GM19395 (cell line): ENCODE results near the gene ATXN1.
"Not testable (repeated sequence)": the region's sequence is repeated elsewhere in the genome, so short reads cannot be mapped to it uniquely, and the experiment has no call there.

Experiments
- ATAC-seq: cut with Tn5 transposase; IDR thresholded peaks from one replicate; pipeline ENCODE4 v1.9.1; 2021; ENCODE audit warnings: mild to moderate bottlenecking, moderate library complexity; ENCODE audit not compliant: unreplicated experiment

Gene ATXN1

GRCh38 chr6:16725145-16725864 lies 36.0 kb downstream of the ATXN1 start:
- ATAC-seq: no peak

DNA sequence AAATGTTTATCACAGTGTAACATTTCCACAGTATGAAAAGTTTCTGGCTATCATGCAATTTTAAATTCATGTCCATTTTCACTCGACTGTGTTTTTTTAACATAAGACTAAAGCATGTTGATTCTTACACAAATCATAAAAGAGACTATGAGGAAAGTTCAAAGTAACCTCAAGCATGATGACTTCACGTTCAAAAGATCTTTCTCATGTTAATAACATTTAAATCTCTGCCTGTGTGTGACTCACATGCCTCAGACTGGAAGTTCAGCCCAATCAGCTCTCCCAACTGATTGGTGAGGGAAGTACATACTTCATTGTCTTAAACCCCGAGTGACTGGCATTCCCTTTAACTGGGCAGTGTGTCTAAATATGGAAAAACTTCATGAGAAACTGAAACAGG lies 37.4 kb downstream of the ATXN1 start:
- no peak for ATAC-seq

DNA sequence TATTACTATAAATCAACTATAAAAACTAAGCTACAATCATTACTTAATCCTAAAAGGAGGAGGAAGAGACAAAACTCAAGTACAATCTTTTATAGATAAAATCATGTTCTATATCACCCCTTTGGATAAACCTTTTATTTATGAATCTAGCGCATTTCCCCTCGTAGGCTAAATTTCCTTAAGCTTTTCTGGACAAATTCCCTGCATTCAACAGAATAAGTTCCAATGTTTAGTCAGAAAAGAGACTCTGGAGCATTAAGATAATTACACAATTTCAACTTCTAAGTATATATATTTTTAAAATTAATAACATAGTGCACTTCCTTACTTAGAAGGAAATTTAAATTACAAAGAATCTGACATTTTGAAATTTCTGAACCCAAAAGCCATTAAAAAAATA lies 37.9 kb downstream of the ATXN1 start:
- no peak for ATAC-seq

DNA sequence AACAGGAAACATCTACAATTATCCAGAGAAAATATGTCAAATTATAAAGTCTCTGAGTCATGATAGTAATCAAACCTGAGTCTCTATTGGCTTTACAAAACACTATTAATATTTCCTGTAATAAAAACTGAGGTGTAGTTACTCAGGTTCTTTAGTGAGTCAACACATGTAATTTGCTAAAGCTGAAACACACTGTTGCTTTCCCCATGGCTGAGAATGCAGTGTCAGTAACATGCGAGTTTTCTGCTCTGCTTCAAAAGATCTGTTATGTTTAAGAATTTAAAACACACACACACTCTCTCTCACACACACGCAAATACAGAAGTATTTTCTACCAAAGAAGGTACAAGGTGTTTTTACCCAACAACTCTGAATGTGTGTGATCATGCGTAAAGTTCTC lies 38.6 kb downstream of the ATXN1 start:
- no peak for ATAC-seq

DNA sequence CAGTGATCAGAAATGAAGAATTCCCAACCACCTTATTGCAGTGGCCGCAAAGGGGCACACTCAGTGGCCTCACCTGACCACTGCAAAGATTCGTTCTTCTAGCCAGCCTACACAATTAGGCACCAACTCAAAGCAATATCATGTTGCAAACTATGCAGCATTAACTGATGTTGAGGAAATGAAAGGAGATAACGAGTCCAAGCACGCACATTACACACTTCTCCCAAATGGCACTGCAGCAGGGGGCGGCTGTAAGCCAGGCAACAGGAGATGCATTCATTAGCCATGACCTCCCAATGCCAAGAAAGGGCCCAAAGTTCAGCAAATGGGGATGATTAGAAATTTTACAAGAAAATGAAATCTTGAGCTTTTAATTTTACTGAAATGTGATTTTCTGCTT lies 39.3 kb downstream of the ATXN1 start:
- ATAC-seq: no peak

DNA sequence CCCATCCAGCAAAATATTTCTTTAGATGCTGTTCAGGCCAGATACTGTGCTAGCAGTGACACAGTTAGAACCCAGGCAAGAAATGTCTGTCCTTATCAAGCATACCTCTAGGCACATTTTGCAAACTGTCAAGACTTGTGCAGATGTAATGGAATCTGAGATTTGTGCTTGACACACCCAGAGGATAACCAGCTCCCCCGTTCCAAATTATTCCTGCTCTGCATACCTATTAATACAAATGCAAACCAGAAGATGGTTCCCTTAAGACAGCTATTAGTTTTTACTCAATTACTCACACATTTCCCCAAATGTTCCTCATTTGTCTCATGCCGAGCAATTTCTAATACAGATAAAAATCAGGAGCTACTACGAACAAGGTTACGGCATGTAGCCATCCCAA lies 40.4 kb downstream of the ATXN1 start:
- no peak for ATAC-seq

DNA sequence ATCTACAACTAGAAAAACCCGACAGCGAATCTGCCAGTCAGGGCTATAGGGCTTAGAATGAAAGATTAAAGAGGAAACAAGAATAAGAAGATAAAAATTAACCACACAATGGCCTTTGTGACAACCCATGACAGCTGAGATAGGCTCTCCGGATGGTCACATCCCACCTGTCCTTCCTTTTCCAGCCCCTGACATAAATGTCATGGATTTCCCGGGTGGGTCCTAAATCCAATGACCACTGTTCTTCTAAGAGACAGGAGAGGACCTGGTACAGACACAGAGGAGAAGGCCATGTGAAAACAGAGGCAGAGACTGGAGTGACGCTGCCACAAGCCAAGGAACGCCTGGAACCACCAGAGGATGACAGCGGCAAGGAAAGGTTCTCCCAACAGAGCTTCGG lies 41.8 kb downstream of the ATXN1 start:
- no peak for ATAC-seq

- no peak for ATAC-seq
These were observed 42.9 kb downstream of the ATXN1 start for GRCh38 chr6:16718356-16718755.

- ATAC-seq: no peak
These were observed 43.9 kb downstream of the ATXN1 start for GRCh38 chr6:16717275-16717942.

- ATAC-seq: no peak
These were observed 44.9 kb downstream of the ATXN1 start for GRCh38 chr6:16716321-16716858.

DNA sequence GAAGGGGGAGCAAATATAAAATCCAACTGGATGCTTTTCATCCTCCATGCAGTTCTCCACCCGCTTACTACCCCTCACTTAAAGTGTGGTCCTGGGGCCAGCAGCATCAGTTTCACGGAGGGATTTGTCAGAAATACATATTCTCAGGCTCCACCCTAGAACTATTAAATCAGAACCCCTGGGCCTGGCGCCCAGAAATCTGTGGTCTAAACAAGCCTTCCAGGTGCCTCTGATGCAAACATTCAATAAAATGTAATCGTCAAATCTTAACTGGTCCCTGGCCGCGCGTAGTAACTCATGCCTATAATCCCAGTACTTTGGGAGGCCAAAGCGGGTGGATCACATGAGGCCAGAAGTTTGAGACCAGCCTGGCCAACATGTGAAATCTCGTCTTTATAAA lies 47.7 kb downstream of the ATXN1 start:
- no peak for ATAC-seq

DNA sequence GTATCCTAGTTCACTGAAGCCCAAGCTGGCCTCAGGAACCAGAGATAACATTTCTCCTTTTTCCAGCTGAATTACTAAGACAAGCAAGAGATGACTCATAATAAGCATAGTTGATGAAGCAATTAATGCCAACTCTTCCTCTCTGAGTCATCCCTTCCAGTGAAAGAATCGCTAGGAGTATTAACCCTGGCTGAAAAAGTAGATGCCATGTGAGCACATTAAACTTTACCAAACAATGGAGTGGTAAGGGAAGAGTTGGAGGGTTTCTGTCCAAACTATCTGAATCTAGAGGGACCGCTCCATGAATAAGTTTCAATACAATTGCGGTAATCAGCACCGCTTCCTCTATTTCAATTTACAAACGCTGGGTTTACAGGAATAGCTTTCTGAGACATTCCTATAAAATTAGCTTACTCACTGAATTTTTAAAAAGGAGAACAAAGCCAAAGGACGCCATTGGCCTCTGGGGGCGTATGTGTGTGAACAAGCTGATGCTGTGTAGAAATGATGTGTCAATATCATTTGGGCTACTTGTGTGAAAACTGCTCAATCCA lies 48.3 kb downstream of the ATXN1 start:
- ATAC-seq: peak; percentile 57

GRCh38 chr6:16712255-16712930 lies 48.9 kb downstream of the ATXN1 start:
- ATAC-seq: peak; percentile 65

DNA sequence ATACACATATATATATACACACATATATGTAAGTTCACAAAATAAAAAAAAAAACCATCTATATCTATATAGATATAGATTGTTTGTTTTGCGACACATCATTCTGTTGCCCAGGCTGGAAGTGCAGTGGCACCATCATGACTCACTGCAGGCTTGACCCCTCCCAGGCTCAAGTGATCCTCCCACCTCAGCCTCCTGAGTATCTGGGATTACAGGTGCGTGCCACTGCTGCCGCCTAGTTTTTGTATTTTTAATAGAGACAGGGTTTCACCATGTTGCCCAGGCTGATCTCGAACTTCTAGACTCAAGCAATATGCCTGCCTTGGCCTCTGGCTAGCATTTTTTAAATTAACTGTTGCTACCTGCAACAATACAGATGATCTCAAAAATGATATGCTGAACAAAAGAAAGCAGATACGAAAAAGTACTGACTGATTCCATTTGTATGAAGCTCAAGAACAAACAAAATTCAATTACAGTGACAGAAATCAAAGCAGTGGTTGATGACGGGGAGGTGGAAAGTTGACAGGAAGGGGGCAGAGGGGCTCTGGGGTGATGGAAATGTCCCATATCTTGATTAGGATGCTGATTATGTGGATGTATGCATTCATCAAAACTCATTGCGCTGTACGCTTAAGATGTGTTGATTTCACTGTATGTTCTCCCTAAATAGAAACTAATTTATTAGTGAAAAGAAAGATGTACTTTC lies 49.6 kb downstream of the ATXN1 start:
- peak; percentile 15 for ATAC-seq

- no peak for ATAC-seq
These were observed 54.1 kb downstream of the ATXN1 start for GRCh38 chr6:16706911-16707783.

- not testable (repeated sequence) for ATAC-seq
These were observed 54.8 kb downstream of the ATXN1 start for GRCh38 chr6:16706491-16706890.

GRCh38 chr6:16706029-16706428 lies 55.2 kb downstream of the ATXN1 start:
- ATAC-seq: no peak

GRCh38 chr6:16705081-16705993 lies 55.9 kb downstream of the ATXN1 start:
- no peak for ATAC-seq
